Measurements from ENCODE around the gene ANKMY1.

- no peak for TF ChIP-seq CTCF (IDR thresholded peaks at IDR 0.05)
- no peak for TF ChIP-seq POLR2A (IDR thresholded peaks at IDR 0.05)
These were observed 101.9 kb downstream of the ANKMY1 start for GRCh38 chr2:240455647-240456446.
